PFSK-1 (cell line): ENCODE data around the gene CCDC85C.

Experiments used
- POLR2AphosphoS5 ChIP-seq: IDR thresholded peaks from 2 replicates; pipeline ENCODE4 v1.6.1; 2012; ENCODE audit warnings: low read depth, mild to moderate bottlenecking, control low read depth, low read length, moderate library complexity
- SIN3A ChIP-seq: IDR thresholded peaks from 2 replicates; pipeline ENCODE4 v1.6.1; 2012; ENCODE audit warnings: mild to moderate bottlenecking, low read length, moderate library complexity, borderline replicate concordance; ENCODE audit not compliant: insufficient read depth

DNA sequence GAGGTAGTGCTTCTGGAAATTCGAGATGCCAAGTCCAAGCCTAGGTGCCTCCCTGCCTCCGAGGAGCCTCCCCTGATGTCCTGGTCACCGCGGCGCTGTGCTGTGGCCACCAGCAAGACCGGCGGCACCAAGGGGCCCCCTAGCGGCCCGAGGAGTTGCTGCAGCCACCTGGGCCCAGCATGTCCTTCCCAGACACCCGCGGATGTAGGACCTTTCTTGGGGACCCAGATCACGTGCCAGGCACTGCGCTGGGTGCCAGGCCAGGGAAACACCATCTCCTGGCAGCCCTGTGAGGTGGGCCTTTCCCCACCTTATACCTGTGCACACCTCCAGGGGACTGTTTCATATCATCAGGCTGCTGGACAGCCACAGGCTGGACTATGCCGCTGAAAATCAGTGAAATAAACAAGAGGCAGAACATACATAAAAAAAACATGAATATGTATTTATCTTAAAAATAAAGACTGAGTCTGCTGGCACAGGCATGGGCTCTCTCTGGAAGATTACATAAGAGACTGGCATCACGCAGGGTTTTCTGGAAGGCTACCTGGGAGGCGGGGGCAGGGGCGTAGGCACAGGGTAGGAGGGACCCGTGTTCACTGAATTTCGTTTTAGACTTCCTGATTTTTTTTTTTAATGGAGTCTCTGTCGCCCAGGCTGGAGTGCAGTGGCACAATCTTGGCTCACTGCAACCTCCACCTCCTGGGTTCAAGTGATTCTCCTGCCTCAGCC, 25.0 kb upstream of the CCDC85C start:
- TF ChIP-seq POLR2AphosphoS5 (no peak), SIN3A (no peak)
